ENCODE measurements around the gene CDNF. TPM values are rescaled to one million over a fixed set of nuclear protein-coding genes. Genes with fewer than 3 reads are reported as not detected.

The CDNF gene
- total and polyA plus RNA-seq, 2 donors (not counting 3 experiments of a cell fraction or from before 2014, with no cell fraction given): 0.40 to 0.58 TPM

GRCh38 chr10:14843327-14843988 lies 5.6 kb upstream of the CDNF start:
- Histone ChIP-seq H3K27ac (ENCODE audit: insufficient read depth, low read depth, low read length) (no peak overlapping the region), H3K79me2 (ENCODE audit: control insufficient read depth, insufficient read depth, low read length) (peaks cover 26% of the 10 kb centered on the region), H3K4me2 (ENCODE audit: insufficient read depth, low read length) (no peak overlapping the region), H3K9me1 (replicated peaks; ENCODE audit: control insufficient read depth, extremely low read depth, insufficient read depth, low read length) (no peaks in the 10 kb centered on the region), H2AFZ (ENCODE audit: low read depth, low read length) (no peak overlapping the region), H3K9me3 (replicated peaks; ENCODE audit: control insufficient read depth, insufficient read depth, low read length) (no peaks in the 10 kb centered on the region), H3K4me1 (ENCODE audit: control insufficient read depth, extremely low read depth, insufficient read depth, low read length) (peaks cover 13% of the 10 kb centered on the region), H4K20me1 (replicated peaks; ENCODE audit: control insufficient read depth, extremely low read depth, insufficient read depth, low read length) (no peaks in the 10 kb centered on the region), H3K4me3 (replicated peaks in 1 of 3; ENCODE audit: insufficient read depth in 1 of 3, low read depth in 1 of 3, low read length in 3 of 3) (no peak overlapping the region), H3K9ac (replicated peaks; ENCODE audit: extremely low read depth, insufficient read depth, low read length) (no peak overlapping the region), H3K27me3 (ENCODE audit: control insufficient read depth in 2 of 2, insufficient read depth in 2 of 2, low read length in 2 of 2) (no peaks in the 10 kb centered on the region), H3K36me3 (ENCODE audit: control insufficient read depth in 2 of 2, extremely low read depth in 1 of 2, insufficient read depth in 2 of 2, low read length in 2 of 2) (peaks cover 12 to 25% of the 10 kb centered on the region in 2 experiments)
- no TSS peak for BruUV-seq (replicated peaks)
- TF ChIP-seq MYC (IDR thresholded peaks at IDR 0.05; ENCODE audit: low read depth, low read length) (no peak), FOS (IDR thresholded peaks at IDR 0.05; ENCODE audit: borderline replicate concordance, insufficient read depth, low read length) (no peak), POLR2A (IDR thresholded peaks at IDR 0.05; ENCODE audit: low read depth, low read length) (no peak), MAX (IDR thresholded peaks at IDR 0.05; ENCODE audit: insufficient read depth, insufficient read length) (no peak), JUN (IDR thresholded peaks at IDR 0.05; ENCODE audit: borderline replicate concordance, insufficient read depth, insufficient read length, low read depth) (no peak), POLR2AphosphoS5 (IDR thresholded peaks at IDR 0.05; ENCODE audit: insufficient read depth, low read depth, low read length) (no peak), GATA2 (IDR thresholded peaks at IDR 0.05; ENCODE audit: insufficient read depth, insufficient read length, low read depth, low read length) (no peak), EZH2 (IDR thresholded peaks at IDR 0.05; ENCODE audit: borderline replicate concordance, low read depth, low read length, severe bottlenecking) (no peak), CTCF (IDR thresholded peaks at IDR 0.05; ENCODE audit: extremely low read depth in 1 of 2, insufficient read depth in 1 of 2, low read depth in 1 of 2, low read length in 2 of 2) (no peak)
- CTCF ChIA-PET: no interaction called here
- DNase-seq (ENCODE audit: low read depth, low spot score) (no peak), FAIRE-seq (no peak)
- dilution Hi-C loops (cut with MboI; ENCODE audit: extremely low pct_ligation_motif_present, low sequenced_read_pairs) (no loop called here), intact Hi-C loops (cut with micrococcal nuclease) (no loop called here)
- POLR2A ChIA-PET: no interaction called here
